ENCODE results near the gene DKC1.
"Not testable (repeated sequence)": the region's sequence is repeated elsewhere in the genome, so short reads cannot be mapped to it uniquely, and the experiment has no call there.

The DKC1 gene

GRCh38 chrX:154795016-154795415, 32.4 kb downstream of the DKC1 start:
- DNase-seq: no peak

GRCh38 chrX:154797006-154797405, 34.3 kb downstream of the DKC1 start:
- no peak for DNase-seq

- no peak for DNase-seq
Observed at GRCh38 chrX:154799556-154800348, 37.1 kb downstream of the DKC1 start.

- DNase-seq: no peak
Observed at GRCh38 chrX:154800478-154801210, 38.0 kb downstream of the DKC1 start.

- DNase-seq: no peak
Observed at GRCh38 chrX:154802947-154803346, 40.3 kb downstream of the DKC1 start.

- no peak for DNase-seq
Observed at GRCh38 chrX:154804261-154804956, 41.7 kb downstream of the DKC1 start.

GRCh38 chrX:154804957-154805695, 42.5 kb downstream of the DKC1 start, which contains the start of gene MPP1:
Gene MPP1 (minus strand): TSS chrX:154805485. CDS start chrX:154805373, 112 bp downstream.
- DNase-seq: peak; percentile 72

- DNase-seq: no peak
Observed at GRCh38 chrX:154805696-154806091, 43.0 kb downstream of the DKC1 start.

- no peak for DNase-seq
Observed at GRCh38 chrX:154806837-154807501, 44.3 kb downstream of the DKC1 start.

- no peak for DNase-seq
Observed at GRCh38 chrX:154809939-154810665, 47.4 kb downstream of the DKC1 start.

GRCh38 chrX:154812341-154813101, 49.9 kb downstream of the DKC1 start:
- no peak for DNase-seq

- no peak for DNase-seq
Observed at GRCh38 chrX:154813801-154814200, 51.1 kb downstream of the DKC1 start.

GRCh38 chrX:154815274-154815818, 52.7 kb downstream of the DKC1 start:
- no peak for DNase-seq

GRCh38 chrX:154816326-154816898, 53.7 kb downstream of the DKC1 start:
- not testable (repeated sequence) for DNase-seq

GRCh38 chrX:154817048-154817618, 54.5 kb downstream of the DKC1 start:
- not testable (repeated sequence) for DNase-seq

- no peak for DNase-seq
Observed at GRCh38 chrX:154818916-154819770, 56.5 kb downstream of the DKC1 start.

- DNase-seq: no peak
Observed at GRCh38 chrX:154819771-154820341, 57.2 kb downstream of the DKC1 start.

GRCh38 chrX:154821523-154821922, 58.9 kb downstream of the DKC1 start:
- no peak for DNase-seq

Data from CD4-positive, alpha-beta T cell treated with Interferon gamma for 1 hour (primary cell).